Right renal pelvis (tissue), 4 donors: Measurements from ENCODE around the gene TMEM123. TPM values are rescaled to one million over a fixed set of nuclear protein-coding genes. Genes with fewer than 3 reads are reported as not detected.

Source experiments
- DNase-seq, 4 donors: peaks; one replicate each; pipeline ENCODE4 v3.0.0-alpha.2; 2013; ENCODE audit warnings: low read depth in 4 of 4, low spot score in 3 of 4, missing footprints in 1 of 4
- polyA plus RNA-seq, 4 donors: library from polyadenylated mRNA; unstranded; fragments of 120-200 nt; gene quantifications; one replicate each; pipeline ENCODE4 v1.2.1, GENCODE V29; 2013; ENCODE audit not compliant: insufficient read length in 4 of 4

Gene TMEM123, protein sequence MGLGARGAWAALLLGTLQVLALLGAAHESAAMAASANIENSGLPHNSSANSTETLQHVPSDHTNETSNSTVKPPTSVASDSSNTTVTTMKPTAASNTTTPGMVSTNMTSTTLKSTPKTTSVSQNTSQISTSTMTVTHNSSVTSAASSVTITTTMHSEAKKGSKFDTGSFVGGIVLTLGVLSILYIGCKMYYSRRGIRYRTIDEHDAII
- polyA plus RNA-seq, result 100 to 1,000 TPM; 274 to 353 (median 340) TPM

DNA sequence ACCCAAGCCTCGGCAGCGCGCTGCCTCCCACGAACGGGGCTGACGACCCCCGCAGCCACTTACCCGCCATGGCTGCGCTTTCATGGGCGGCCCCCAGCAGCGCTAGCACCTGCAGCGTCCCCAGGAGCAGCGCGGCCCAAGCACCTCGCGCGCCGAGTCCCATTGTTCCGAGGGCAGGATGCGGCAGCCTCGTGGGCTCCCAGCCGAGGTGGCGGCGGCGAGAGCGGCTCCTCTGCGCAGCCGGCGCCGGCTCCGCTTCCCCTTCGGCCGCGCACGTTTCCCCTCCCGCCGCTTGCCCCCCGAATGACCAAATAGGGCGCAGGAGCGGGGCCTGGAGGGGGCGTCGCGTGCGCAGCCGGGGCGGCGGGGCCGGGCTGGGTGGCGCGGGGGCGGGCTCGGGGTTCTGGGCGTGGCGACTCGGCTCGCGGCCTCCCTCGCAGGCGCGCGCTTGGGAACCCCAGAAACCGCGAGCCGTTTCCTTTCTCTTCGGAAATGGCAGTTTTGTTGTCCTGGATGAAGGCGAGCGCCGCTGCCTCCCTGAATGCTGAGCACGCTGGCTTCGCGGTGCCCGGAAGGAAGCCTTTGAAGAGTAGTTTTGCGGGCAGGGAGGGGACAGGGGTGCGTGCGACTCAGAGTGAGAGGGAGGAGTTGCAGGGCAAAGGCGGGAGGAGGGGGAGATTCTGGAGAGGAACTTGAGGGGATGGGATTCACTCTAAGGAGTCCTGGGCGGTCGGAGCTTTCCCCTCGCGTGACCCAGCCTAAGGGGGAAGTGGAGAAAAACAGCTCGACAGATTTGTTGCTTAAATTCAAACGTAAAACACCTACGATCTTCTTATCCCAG, at the start of gene TMEM123:
TSS of gene TMEM123 (minus strand) at position 305 of the 841 bp plus-strand sequence. CDS start at position 163, 142 bp downstream.
- peak; percentile 47 to 72 (median 65) for DNase-seq

DNA sequence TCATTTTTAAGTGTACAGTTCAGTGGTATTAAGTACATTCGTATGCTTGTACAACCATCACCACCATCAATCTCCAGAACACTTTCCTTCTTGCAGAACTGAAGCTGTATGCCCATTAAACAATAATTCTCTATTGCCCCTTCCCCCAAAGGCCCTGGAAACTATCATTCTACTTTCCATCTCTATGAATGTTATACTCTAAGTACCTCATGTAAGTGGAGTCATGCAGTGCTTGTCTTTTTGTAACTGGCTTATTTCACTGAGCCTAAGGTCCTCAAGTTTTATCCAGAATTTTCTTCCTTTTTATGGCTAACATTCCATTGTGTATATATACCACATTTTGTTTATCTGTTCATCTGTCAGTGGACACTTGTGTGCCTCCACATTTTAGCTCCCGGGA, 48.3 kb upstream of the TMEM123 start:
- DNase-seq, result no peak

DNA sequence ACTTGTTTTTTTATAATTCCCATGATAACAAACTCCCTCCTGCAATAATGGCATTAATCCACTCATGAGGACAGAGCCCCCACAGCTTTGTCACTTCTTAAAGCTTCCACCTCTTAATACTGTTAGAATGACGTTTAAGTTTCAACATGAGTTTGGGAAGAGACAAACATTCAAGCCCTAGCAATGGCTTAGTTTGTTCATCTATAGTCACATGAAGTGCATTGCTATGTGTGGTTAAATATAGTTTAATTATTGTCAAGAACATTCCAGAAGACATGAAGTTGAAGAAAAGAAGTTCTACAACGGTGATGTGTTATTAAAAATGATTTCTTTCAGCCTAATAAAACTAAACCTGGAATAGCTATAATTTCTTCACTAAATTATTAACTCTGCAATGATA, 47.4 kb upstream of the TMEM123 start:
- no peak for DNase-seq

DNA sequence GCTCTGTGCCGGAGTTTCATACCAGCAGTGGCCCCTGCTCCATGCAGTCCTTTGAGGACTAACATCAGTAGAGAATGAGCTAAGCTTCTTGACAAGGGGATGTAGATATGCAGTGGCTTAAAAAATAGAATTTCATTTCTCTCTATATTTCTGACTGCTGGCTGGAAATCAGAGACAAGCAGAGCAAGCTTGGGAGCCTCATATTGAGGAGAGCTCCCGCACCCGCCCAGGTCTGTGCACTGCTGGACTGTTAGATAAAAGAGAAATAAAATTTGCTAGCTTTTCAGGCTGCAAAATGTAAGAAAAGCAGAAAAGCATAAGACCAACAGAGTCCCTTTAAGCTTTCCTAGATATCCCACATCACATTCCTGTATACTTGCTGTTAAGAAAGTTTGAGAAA, 46.6 kb upstream of the TMEM123 start:
- no peak for DNase-seq

DNA sequence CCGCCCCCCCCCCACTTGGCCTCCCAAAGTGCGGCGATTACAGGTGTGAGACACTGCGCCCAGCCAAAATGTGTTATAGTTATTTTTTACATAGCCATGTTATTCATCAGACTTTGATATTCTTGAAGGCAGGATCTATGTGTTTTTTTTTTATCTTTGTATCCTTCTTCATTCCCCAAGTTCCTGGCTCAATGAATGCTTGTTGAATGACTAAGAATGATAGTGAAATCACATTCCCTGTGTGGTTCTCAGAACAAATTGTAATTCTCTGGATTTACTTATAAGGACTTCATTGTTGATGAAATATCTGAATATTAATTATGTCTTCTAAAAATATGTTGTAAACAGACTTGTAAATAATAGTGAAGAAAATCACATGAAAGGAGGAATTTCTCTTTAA, 44.5 kb upstream of the TMEM123 start:
- DNase-seq, result no peak

DNA sequence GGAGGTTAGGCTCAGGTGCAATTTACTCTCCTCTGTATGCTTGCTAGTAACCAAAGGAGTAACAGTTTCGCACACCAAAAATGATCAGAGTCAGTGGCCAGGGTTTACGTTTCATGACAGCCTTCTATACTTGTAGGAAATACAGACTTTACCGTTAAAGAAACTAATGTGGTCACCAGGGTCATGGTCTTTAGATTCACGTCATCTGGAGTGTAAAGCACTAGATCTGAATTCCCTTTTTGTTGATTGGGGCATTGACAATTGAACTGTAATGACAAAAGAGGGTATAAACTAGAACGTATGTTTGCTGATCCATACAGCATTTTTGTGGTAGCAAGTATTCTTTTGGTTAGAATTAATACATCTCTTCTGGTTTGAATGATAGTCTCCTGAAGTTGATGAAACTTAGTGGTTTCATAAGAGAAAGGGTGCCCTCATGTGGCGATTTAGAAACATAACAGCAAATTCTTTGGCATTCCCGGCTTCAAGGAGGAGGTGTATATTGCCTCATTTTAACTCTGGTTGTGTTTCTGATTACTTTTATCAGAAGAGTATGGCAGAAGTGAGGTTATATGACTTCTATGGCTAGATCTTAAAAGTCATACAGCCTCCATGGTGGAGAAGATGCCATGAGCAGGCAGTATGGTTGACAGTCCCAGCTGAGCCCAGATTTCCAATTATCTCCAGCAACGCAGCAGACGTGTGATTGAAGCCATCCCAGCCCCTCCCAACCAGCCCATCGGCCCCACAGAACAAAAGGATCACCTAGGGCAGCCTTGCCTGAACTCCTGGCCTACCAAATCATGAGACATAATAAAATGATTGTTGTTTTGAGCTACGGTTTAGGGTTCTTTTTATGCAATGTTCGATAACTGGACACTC, 42.8 kb upstream of the TMEM123 start:
- DNase-seq, result peak; percentile 58 to 74 (median 72)

DNA sequence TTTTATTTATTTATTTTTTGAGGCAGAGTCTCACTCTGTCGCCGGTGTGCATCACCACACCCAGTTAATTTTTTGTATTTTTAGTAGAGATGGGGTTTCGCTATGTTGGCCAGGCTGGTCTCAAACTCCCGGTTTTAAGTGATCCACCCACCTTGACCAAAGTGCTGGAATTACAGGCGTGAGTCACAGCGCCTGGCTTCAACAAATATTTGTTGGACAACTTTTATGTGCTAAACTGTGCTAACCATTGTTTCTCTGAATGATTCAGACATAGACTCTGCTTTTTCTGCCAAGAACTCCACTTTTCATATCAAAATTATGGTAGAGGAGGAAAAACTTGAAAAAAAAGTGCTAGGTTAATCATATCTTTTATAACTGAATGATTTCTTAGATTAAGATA, 41.7 kb upstream of the TMEM123 start:
- no peak for DNase-seq

DNA sequence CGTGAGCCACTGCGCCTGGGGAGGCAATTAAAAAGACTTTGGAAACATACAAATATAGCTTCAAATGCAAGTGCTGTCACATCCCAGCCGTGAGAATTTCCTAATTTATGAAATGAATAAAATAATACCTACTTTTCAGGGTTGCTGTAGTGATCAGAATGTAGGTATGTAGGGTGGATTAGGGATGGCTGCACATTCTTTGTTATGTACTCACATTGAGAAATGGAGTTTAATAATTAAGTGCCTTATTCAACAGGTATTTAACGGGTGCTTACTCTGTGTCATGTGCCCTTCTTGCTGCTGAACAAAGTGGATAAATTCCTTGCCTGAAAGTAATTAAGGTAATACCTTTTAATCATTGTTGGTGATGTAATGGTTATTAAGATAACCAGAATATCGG, 41.0 kb upstream of the TMEM123 start:
- DNase-seq, result no peak

DNA sequence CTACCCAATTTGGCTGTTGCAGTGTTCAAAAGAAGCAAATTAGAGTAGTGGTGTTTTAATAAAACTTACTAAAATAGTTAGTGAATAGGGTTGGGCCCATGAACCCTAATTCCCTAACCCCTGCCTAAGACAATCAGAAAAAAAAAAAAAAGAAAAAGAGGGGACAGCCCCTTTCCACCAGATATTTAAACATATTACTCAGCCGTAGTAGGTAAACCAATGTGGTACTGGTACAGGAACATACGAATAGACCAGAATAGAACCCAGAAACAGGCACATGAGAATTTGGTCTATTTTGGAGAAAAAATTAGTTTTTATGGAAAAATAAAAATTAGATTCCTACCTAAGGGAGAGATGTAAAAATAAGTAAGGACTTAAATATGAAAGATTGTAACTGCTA, 39.4 kb upstream of the TMEM123 start:
- DNase-seq, result no peak

DNA sequence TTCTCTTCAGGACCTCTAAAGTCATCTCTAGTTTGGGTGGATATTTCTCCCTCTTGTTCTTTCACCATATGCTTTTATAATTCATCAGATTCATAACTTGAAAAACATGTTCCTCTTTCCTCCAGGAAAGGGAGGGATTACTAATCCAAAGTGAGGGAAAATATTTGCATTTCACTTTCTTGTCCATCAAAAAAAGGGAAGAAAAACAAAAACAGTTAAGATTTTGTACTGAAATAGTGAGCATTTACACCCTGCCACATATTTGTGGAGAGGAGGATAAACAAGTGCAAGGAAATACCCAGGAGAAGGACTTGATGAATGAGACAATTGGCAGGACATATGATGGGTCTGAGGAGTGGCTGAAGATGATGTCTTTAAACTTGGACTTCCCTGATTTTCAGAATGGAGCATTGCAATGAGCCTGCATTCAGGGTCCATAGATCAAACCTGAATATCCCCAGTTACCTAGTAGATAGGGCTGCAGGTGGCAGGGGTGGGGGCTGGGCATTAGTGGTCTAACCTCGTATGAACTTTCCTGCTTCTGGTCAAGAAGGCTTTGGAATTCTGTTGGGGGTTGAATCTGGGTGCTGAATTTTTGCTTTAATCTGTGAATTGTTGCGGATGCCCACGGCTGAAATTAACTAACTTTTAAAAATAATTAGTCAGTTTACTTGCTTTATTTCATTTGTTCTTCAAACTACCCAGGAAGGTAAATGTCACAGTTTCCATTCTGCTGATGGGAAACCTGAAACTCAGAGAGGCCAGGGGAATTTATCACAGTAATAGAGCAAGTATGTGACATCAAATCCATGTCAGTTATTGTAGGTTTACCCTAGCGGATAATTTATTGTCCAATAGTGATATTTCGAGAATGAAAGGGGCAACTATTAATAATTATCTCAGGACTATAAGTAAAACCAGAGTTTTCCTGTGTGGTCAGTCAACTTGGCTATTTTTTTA, 36.9 kb upstream of the TMEM123 start:
- no peak for DNase-seq

DNA sequence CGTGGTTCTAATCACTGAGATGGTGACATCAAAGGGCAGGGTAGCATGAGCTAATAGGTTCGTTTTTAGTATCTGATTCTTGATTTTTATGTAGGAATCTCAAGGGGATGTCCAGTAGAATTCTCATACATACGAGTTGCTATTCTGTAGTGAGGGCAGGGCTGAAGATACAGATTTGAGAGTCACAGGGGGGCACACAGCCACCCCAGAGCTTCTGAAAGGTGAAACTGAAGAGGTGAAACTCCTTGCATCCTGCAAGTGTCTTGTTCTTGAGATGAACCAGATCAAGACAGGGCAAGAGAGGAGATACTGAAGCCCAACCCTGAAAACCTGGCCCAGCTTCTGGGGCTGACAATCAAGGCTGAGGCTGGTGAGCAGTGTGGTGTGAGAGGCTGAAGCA, 35.6 kb upstream of the TMEM123 start:
- DNase-seq, result no peak

DNA sequence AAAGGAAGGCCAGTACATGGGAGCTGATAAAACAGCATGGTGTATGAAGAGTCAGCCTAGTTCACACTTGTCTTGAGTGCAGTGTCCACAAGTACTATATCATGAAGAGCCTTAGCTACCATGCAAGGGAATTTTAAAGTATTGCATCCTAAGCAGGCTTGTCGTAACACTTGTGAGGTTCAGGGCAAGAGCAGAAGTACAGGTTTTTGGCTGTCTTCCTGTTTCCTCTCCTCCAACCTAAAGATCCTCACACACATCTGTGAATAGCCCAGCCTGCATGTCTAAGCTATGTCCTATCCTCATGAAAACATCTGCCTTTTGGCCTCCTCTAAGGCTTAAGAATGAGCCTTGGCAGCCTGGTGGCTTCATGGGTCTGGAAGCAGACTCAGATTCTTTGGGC, 34.6 kb upstream of the TMEM123 start:
- DNase-seq, result no peak

DNA sequence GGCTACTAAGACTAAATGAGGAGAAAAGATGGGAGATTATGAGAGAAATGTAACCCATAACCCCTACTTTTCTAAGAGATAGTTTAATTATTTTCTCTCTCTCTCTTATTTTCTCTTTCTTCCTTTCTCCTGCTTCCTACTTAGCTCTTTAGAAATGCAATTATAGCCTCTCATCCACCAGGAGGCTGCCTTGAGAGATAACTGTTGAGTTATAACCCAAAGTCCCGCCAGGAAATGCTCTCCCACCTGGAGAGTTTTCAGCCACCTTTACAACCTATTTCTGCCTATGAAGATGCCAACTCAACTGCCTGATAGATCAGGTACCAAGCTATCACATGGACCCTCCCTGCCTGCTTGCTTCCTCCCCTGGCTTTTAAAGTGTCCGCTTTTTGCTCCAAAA, 34.0 kb upstream of the TMEM123 start:
- DNase-seq, result no peak

DNA sequence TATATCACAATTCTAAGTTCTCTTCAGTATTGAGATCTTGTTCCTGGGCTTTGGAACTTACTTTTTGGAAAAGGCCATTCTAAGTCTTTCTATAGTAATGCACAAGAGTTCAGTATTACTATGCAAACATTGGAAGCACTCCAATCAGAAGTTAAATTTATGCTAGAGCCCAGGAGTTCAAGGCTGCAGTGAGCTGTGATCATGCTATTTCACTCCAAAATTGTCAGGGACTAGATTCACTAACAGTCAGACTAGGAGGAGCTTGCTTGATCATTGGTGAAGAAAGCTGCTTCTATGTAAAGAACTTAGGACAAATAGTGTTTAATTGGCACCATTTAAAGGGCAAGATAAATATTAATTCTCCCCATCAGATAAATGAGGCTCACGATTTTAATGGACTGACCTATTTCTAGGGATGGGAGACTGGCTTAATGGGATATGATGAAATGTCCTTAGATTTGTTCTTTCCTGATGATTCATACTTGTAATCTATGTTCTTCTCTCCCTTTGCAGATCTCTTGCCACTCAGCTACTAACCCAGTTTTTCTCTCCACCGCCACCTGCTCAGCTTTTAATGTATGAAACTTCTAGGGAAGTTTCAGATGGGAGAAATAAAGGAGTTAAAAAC, 32.6 kb upstream of the TMEM123 start:
- no peak for DNase-seq

DNA sequence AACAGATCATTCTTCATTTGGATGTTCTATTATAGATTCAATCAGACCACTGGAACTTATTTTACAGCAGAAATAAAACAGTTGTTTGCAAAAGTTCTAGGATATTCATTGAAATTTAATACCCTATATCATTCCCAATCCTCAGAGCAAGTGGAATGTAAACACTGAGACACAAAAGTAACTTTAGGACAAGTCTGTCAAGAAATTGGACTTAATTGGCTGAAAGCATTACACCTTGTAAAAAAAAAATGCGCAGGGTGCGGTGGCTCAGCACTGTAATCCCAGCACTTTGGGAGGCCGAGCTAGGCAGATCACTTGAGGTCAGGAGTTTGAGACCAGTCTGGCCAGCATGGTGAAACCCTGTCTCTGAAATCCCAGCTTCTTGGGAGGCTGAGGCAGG, 29.9 kb upstream of the TMEM123 start:
- no peak for DNase-seq

DNA sequence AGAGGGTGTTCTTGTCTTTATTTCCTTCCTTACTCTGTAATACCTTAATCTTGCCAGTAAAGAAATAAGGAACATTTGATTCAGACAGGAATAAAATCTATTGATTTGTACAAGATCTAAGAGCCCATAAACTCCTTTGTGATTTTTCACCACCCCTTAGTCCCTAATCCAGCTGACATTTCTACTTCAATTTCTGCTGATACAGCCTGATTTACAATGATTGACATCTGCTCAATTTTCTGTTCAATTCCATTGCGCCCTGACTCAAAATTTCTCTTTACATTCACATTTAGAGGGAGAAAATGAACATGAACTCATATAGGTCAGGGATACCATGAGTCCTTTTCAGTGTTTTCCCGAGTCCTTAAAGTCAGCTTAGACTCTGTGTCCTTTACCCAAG, 27.2 kb upstream of the TMEM123 start:
- no peak for DNase-seq

DNA sequence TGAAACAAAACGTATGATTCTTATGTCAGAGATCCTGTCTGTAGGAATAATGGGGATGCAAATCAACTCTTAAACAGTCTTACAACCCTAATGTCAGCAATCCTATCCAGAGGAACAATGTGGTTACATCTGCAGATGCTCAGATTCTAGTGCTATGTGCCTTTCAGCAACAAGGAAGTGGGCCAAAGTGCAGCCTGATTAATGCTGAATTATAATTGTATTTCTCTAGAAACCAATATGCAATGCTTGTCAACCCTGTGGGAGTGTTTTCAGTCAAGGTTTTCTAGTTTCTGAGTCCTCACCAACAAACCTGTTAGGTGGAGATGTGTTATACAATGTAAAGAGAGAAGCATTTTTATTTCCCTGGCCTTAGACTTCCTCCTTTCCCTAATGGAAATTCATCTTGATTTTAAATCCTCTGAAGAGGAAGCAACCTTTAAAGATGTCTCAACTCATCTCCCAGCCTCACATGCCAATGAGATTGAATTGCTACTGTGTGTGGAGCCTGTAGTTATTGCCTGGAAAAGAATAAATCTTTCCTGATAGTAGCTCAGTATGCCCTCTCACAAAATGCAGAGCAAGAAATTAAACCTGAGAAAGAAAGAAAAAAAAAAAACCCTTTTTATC, 26.2 kb upstream of the TMEM123 start:
- DNase-seq, result no peak

DNA sequence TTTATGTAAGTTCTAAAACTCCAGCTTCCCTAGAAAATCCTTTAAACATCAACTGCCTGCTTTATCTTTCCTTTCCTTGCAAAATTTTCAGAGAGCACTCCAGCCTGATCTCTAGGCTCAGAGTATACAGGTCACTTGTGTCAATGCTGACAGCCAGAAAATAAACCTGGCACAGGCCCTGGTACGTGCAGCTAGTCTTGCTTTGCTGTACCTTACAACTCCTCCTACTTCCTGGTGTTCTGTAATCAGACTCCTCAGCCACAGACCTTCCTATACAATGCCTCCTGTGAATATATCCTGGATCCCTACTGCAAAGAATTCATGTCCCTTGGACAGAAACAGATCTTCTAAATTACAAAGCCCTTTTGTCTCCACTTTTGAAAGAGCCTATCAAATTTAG, 24.2 kb upstream of the TMEM123 start:
- no peak for DNase-seq

DNA sequence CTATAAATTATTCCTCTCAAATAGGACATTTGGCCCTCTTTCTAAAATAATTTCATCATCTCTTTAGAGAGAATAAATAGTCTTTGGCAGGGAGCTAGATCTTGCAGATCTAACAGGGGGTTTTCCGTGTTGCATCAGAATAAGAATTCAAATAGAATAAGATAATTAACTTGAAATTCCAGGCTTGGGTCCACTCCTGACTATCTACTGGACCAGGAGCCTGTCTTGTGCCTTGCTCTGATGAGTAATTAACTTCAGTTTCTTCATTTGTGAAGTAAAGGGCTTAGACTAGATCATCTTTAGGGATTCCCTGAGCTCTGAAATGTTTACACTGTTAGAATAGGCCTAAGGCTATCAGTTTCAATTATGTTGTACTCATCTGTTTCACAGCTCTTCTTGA, 23.5 kb upstream of the TMEM123 start:
- no peak for DNase-seq
